Adipose tissue (tissue), 3 donors: Measurements from ENCODE around the gene ARMC9. TPM values are rescaled to one million over a fixed set of nuclear protein-coding genes. Genes with fewer than 3 reads are reported as not detected.

ENCODE experiments used
- H3K27ac ChIP-seq: one replicate; pipeline ENCODE4 v1.5.1; 2013; ENCODE audit warnings: low read depth, low read length
- WGBS, 3 donors: extraction: QIAGEN DNeasy Blood & Tissue Kit; methylation state at CpG; one replicate each; pipeline ENCODE4 v1.1.7; 2013; 5-methylcytosine and 5-hydroxymethylcytosine counted together
- polyA plus RNA-seq, 3 donors: library from polyadenylated mRNA; stranded (reverse); fragments of 200-250 nt; gene quantifications; one replicate each; pipeline ENCODE4 v1.2.3, GENCODE V29; 2013
- donor health status: healthy with polysubstance abuse.
- donor health status: Bipolar disorder and iron deficiency.
- donor health status: healthy.

Gene ARMC9
- polyA plus RNA-seq, 3 donors: 1.5 to 8.7 (median 4.0) TPM

- WGBS, 3 donors: 46 to 80% (median 58%) methylated on average over 1 of the region's 1 CpG
- no peak overlapping the region for H3K27ac ChIP-seq
These were observed 121.4 kb downstream of the ARMC9 start for GRCh38 chr2:231319867-231320266.

GRCh38 chr2:231321021-231321420 is 122.6 kb downstream of the ARMC9 start:
- H3K27ac ChIP-seq: no peak overlapping the region
- 48 to 76% (median 76%) methylated on average over 7 of the region's 7 CpGs for WGBS, 3 donors

GRCh38 chr2:231321556-231322334 is 123.3 kb downstream of the ARMC9 start:
- H3K27ac ChIP-seq: no peak overlapping the region
- WGBS, 3 donors: 53 to 89% (median 63%) methylated on average over 22 of the region's 22 CpGs

- WGBS, 3 donors: 82 to 90% (median 83%) methylated on average over 9 of the region's 9 CpGs
- H3K27ac ChIP-seq: no peak overlapping the region
These were observed 124.9 kb downstream of the ARMC9 start for GRCh38 chr2:231323316-231323715.

- WGBS, 3 donors: 85 to 100% (median 94%) methylated on average over 2 of the region's 2 CpGs
These were observed 127.4 kb downstream of the ARMC9 start for GRCh38 chr2:231325826-231326225.

GRCh38 chr2:231326404-231326803 is 128.0 kb downstream of the ARMC9 start:
- 92 to 98% (median 96%) methylated on average over 3 of the region's 3 CpGs for WGBS, 3 donors
- H3K27ac ChIP-seq: no peak overlapping the region

More at GRCh38 chr2:231325826-231326225, 127.4 kb downstream of the ARMC9 start:
- no peak overlapping the region for H3K27ac ChIP-seq

- no peak overlapping the region for H3K27ac ChIP-seq
- WGBS, 3 donors: 89 to 99% (median 90%) methylated on average over 8 of the region's 8 CpGs
These were observed 131.9 kb downstream of the ARMC9 start for GRCh38 chr2:231330311-231330710.

GRCh38 chr2:231331533-231331932 is 133.1 kb downstream of the ARMC9 start:
- H3K27ac ChIP-seq: no peak overlapping the region
- WGBS, 3 donors: 79 to 98% (median 86%) methylated on average over 7 of the region's 7 CpGs

GRCh38 chr2:231332388-231332787 is 134.0 kb downstream of the ARMC9 start:
- 91 to 94% (median 92%) methylated on average over 6 of the region's 6 CpGs for WGBS, 3 donors

GRCh38 chr2:231332872-231333500 is 134.6 kb downstream of the ARMC9 start:
- 93 to 96% (median 95%) methylated on average over 9 of the region's 9 CpGs for WGBS, 3 donors
- H3K27ac ChIP-seq: no peak overlapping the region

More at GRCh38 chr2:231332388-231332787, 134.0 kb downstream of the ARMC9 start:
- H3K27ac ChIP-seq: no peak overlapping the region

- WGBS, 3 donors: 87 to 91% (median 90%) methylated on average over 14 of the region's 14 CpGs
- H3K27ac ChIP-seq: no peak overlapping the region
These were observed 135.9 kb downstream of the ARMC9 start for GRCh38 chr2:231334179-231334930.

GRCh38 chr2:231334981-231335380 is 136.6 kb downstream of the ARMC9 start:
- H3K27ac ChIP-seq: no peak overlapping the region
- 93 to 97% (median 96%) methylated on average over 5 of the region's 5 CpGs for WGBS, 3 donors

- WGBS, 3 donors: 92 to 96% (median 95%) methylated on average over 13 of the region's 13 CpGs
- H3K27ac ChIP-seq: no peak overlapping the region
These were observed 137.2 kb downstream of the ARMC9 start for GRCh38 chr2:231335591-231335990.

GRCh38 chr2:231336236-231336635 is 137.8 kb downstream of the ARMC9 start:
- no peak overlapping the region for H3K27ac ChIP-seq
- WGBS, 3 donors: 92 to 96% (median 93%) methylated on average over 11 of the region's 11 CpGs

GRCh38 chr2:231336700-231337099 is 138.3 kb downstream of the ARMC9 start:
- 90 to 91% (median 91%) methylated on average over 5 of the region's 5 CpGs for WGBS, 3 donors
- no peak overlapping the region for H3K27ac ChIP-seq

- 85 to 91% (median 89%) methylated on average over 16 to 18 of the region's 18 CpGs for WGBS, 3 donors
- H3K27ac ChIP-seq: no peak overlapping the region
These were observed 139.7 kb downstream of the ARMC9 start for GRCh38 chr2:231337807-231338759.

GRCh38 chr2:231339316-231339715 is 140.9 kb downstream of the ARMC9 start:
- 90 to 93% (median 90%) methylated on average over 4 of the region's 4 CpGs for WGBS, 3 donors
- H3K27ac ChIP-seq: no peak overlapping the region

- H3K27ac ChIP-seq: no peak overlapping the region
- WGBS, 3 donors: 77 to 88% (median 85%) methylated on average over 2 of the region's 2 CpGs
These were observed 142.7 kb downstream of the ARMC9 start for GRCh38 chr2:231341100-231341499.
